Stimulated activated CD4-positive, alpha-beta T cell treated with anti-CD3 and anti-CD28 coated beads, TNF-alpha, amount 100 ng/mL, for 48 hours (primary cell): ENCODE results near the gene LRRC58.
"Not testable (repeated sequence)": the region's sequence is repeated elsewhere in the genome, so short reads cannot be mapped to it uniquely, and the experiment has no call there.

ENCODE experiments used
- DNase-seq, 3 donors: peaks; one replicate each; pipeline ENCODE4 v3.0.0-alpha.2; 2020; ENCODE audit warnings: low read depth in 3 of 3

LRRC58 gene

GRCh38 chr3:120339362-120339761, 9.8 kb downstream of the LRRC58 start:
- DNase-seq = no peak

- peak in 1 of 3 donors; percentile 24 for DNase-seq
Observed at GRCh38 chr3:120338517-120338916, 10.6 kb downstream of the LRRC58 start.

- no peak for DNase-seq
Observed at GRCh38 chr3:120332646-120333045, 16.5 kb downstream of the LRRC58 start.

- no peak for DNase-seq
Observed at GRCh38 chr3:120331076-120331475, 18.1 kb downstream of the LRRC58 start.

- no peak for DNase-seq
Observed at GRCh38 chr3:120326784-120327183, 22.4 kb downstream of the LRRC58 start.

GRCh38 chr3:120324190-120324589, 25.0 kb downstream of the LRRC58 start:
- DNase-seq = no peak

GRCh38 chr3:120323761-120324160, 25.4 kb downstream of the LRRC58 start:
- not testable (repeated sequence) for DNase-seq

- no peak for DNase-seq
Observed at GRCh38 chr3:120311863-120312794, 37.0 kb downstream of the LRRC58 start.

GRCh38 chr3:120306519-120307455, 42.4 kb downstream of the LRRC58 start:
- no peak for DNase-seq

GRCh38 chr3:120304616-120305015, 44.5 kb downstream of the LRRC58 start:
- no peak for DNase-seq

GRCh38 chr3:120302361-120302760, 46.8 kb downstream of the LRRC58 start:
- DNase-seq = no peak

GRCh38 chr3:120300971-120301370, 48.2 kb downstream of the LRRC58 start:
- no peak for DNase-seq

- no peak for DNase-seq
Observed at GRCh38 chr3:120299403-120299802, 49.8 kb downstream of the LRRC58 start.

GRCh38 chr3:120298996-120299395, 50.2 kb downstream of the LRRC58 start:
- no peak for DNase-seq

GRCh38 chr3:120291552-120291951, 57.6 kb downstream of the LRRC58 start:
- not testable (repeated sequence) for DNase-seq

GRCh38 chr3:120289636-120290035, 59.5 kb downstream of the LRRC58 start:
- no peak for DNase-seq

- no peak for DNase-seq
Observed at GRCh38 chr3:120286465-120286864, 62.7 kb downstream of the LRRC58 start.

- no peak for DNase-seq
Observed at GRCh38 chr3:120285508-120285841, 63.7 kb downstream of the LRRC58 start.

GRCh38 chr3:120284747-120285507, 64.2 kb downstream of the LRRC58 start, which contains the start of gene GPR156:
GPR156 (minus strand) TSS chr3:120285222; CDS start chr3:120244098, 41,124 bp downstream.
- no peak for DNase-seq

- DNase-seq = no peak
Observed at GRCh38 chr3:120281261-120281660, 67.9 kb downstream of the LRRC58 start.

GRCh38 chr3:120280566-120280965, 68.6 kb downstream of the LRRC58 start:
- no peak for DNase-seq

GRCh38 chr3:120280026-120280425, 69.1 kb downstream of the LRRC58 start:
- no peak for DNase-seq
